ENCODE data around the gene XPO6.

- TF ChIP-seq, protein P1, sequence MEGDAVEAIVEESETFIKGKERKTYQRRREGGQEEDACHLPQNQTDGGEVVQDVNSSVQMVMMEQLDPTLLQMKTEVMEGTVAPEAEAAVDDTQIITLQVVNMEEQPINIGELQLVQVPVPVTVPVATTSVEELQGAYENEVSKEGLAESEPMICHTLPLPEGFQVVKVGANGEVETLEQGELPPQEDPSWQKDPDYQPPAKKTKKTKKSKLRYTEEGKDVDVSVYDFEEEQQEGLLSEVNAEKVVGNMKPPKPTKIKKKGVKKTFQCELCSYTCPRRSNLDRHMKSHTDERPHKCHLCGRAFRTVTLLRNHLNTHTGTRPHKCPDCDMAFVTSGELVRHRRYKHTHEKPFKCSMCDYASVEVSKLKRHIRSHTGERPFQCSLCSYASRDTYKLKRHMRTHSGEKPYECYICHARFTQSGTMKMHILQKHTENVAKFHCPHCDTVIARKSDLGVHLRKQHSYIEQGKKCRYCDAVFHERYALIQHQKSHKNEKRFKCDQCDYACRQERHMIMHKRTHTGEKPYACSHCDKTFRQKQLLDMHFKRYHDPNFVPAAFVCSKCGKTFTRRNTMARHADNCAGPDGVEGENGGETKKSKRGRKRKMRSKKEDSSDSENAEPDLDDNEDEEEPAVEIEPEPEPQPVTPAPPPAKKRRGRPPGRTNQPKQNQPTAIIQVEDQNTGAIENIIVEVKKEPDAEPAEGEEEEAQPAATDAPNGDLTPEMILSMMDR (IDR thresholded peaks at IDR 0.05), result no peak
- TF ChIP-seq POLR2A (IDR thresholded peaks at IDR 0.05), result no peak
Observed at GRCh38 chr16:28090646-28091377, 121.0 kb downstream of the XPO6 start.
